Measurements from ENCODE around the gene KATNA1. TPM values are rescaled to one million over a fixed set of nuclear protein-coding genes. Genes with fewer than 3 reads are reported as not detected.

Gene KATNA1
- total and polyA plus RNA-seq, 4 donors = 3.1 to 14.5 (median 6.5) TPM

DNA sequence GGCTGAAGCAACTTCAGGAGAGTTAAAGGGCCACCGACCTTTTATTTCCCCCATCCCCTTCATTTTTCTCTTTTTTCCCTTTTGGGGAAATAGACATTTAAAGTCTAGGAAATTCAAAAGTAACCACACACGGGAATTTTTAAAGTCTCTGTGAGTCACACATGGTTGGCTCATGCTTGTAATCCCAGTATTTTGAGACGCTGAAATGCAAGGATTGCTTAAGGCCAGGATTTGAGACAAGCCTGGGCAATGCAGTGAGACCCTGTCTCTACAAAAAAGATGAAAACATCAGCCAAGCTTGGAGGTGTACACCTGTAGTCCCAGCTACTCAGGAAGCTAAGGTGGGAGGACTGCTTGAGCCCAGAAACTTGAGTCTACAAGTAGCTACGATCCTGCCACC lies 34.2 kb downstream of the KATNA1 start:
- Histone ChIP-seq H3K4me1 (ENCODE audit: control insufficient read depth in 4 of 4, insufficient read depth in 4 of 4, low read length in 3 of 4) (no peaks in the 10 kb centered on the region), H3K9me3 (ENCODE audit: control insufficient read depth in 4 of 4, low read length in 3 of 4) (peaks cover 0 to 7% (median 4%) of the 10 kb centered on the region in 4 donors), H3K36me3 (ENCODE audit: control insufficient read depth in 4 of 4, insufficient read depth in 3 of 4, low read depth in 1 of 4, low read length in 3 of 4) (peaks cover under 1 to 12% (median 5%) of the 10 kb centered on the region in 4 donors), H3K27ac (ENCODE audit: low read depth in 1 of 2, low read length in 2 of 2) (no peak overlapping the region), H3K27me3 (ENCODE audit: control insufficient read depth in 4 of 4, insufficient read depth in 4 of 4, low read length in 3 of 4) (no peaks in the 10 kb centered on the region), H3K4me3 (ENCODE audit: low read depth in 1 of 3, low read length in 3 of 3) (no peak overlapping the region), H3K9ac (ENCODE audit: low read depth in 1 of 2, low read length in 2 of 2) (no peak overlapping the region)
- TF ChIP-seq, protein P1, sequence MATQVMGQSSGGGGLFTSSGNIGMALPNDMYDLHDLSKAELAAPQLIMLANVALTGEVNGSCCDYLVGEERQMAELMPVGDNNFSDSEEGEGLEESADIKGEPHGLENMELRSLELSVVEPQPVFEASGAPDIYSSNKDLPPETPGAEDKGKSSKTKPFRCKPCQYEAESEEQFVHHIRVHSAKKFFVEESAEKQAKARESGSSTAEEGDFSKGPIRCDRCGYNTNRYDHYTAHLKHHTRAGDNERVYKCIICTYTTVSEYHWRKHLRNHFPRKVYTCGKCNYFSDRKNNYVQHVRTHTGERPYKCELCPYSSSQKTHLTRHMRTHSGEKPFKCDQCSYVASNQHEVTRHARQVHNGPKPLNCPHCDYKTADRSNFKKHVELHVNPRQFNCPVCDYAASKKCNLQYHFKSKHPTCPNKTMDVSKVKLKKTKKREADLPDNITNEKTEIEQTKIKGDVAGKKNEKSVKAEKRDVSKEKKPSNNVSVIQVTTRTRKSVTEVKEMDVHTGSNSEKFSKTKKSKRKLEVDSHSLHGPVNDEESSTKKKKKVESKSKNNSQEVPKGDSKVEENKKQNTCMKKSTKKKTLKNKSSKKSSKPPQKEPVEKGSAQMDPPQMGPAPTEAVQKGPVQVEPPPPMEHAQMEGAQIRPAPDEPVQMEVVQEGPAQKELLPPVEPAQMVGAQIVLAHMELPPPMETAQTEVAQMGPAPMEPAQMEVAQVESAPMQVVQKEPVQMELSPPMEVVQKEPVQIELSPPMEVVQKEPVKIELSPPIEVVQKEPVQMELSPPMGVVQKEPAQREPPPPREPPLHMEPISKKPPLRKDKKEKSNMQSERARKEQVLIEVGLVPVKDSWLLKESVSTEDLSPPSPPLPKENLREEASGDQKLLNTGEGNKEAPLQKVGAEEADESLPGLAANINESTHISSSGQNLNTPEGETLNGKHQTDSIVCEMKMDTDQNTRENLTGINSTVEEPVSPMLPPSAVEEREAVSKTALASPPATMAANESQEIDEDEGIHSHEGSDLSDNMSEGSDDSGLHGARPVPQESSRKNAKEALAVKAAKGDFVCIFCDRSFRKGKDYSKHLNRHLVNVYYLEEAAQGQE (IDR thresholded peaks at IDR 0.05) = no peak
- TF ChIP-seq, protein P2, sequence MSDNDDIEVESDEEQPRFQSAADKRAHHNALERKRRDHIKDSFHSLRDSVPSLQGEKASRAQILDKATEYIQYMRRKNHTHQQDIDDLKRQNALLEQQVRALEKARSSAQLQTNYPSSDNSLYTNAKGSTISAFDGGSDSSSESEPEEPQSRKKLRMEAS (IDR thresholded peaks at IDR 0.05) = no peak
- TF ChIP-seq TAF1 (conservative IDR thresholded peaks at IDR 0.05) (no peak), FOXA2 (IDR thresholded peaks at IDR 0.05) (no peak), GABPA (IDR thresholded peaks at IDR 0.05 in 1 of 2, conservative IDR thresholded peaks at IDR 0.05 in 1 of 2) (no peak), JUND (IDR thresholded peaks at IDR 0.05) (no peak), FOXA1 (IDR thresholded peaks at IDR 0.05) (no peak), RXRA (IDR thresholded peaks at IDR 0.05) (no peak), YY1 (IDR thresholded peaks at IDR 0.05) (no peak), RAD21 (IDR thresholded peaks at IDR 0.05) (no peak), SP1 (IDR thresholded peaks at IDR 0.05) (no peak), EGR1 (IDR thresholded peaks at IDR 0.05; ENCODE audit: low read depth in 2 of 2) (no peak), HNF4G (IDR thresholded peaks at IDR 0.05) (no peak), NR2F2 (IDR thresholded peaks at IDR 0.05) (no peak), HNF4A (conservative IDR thresholded peaks at IDR 0.05) (no peak)
- TF ChIP-seq, protein P3, sequence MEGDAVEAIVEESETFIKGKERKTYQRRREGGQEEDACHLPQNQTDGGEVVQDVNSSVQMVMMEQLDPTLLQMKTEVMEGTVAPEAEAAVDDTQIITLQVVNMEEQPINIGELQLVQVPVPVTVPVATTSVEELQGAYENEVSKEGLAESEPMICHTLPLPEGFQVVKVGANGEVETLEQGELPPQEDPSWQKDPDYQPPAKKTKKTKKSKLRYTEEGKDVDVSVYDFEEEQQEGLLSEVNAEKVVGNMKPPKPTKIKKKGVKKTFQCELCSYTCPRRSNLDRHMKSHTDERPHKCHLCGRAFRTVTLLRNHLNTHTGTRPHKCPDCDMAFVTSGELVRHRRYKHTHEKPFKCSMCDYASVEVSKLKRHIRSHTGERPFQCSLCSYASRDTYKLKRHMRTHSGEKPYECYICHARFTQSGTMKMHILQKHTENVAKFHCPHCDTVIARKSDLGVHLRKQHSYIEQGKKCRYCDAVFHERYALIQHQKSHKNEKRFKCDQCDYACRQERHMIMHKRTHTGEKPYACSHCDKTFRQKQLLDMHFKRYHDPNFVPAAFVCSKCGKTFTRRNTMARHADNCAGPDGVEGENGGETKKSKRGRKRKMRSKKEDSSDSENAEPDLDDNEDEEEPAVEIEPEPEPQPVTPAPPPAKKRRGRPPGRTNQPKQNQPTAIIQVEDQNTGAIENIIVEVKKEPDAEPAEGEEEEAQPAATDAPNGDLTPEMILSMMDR (IDR thresholded peaks at IDR 0.05; ENCODE audit: low read depth, low read length, missing input control) = no peak
- TF ChIP-seq, protein P4, sequence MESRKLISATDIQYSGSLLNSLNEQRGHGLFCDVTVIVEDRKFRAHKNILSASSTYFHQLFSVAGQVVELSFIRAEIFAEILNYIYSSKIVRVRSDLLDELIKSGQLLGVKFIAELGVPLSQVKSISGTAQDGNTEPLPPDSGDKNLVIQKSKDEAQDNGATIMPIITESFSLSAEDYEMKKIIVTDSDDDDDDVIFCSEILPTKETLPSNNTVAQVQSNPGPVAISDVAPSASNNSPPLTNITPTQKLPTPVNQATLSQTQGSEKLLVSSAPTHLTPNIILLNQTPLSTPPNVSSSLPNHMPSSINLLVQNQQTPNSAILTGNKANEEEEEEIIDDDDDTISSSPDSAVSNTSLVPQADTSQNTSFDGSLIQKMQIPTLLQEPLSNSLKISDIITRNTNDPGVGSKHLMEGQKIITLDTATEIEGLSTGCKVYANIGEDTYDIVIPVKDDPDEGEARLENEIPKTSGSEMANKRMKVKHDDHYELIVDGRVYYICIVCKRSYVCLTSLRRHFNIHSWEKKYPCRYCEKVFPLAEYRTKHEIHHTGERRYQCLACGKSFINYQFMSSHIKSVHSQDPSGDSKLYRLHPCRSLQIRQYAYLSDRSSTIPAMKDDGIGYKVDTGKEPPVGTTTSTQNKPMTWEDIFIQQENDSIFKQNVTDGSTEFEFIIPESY (IDR thresholded peaks at IDR 0.05) = no peak
- TF ChIP-seq, protein P5, sequence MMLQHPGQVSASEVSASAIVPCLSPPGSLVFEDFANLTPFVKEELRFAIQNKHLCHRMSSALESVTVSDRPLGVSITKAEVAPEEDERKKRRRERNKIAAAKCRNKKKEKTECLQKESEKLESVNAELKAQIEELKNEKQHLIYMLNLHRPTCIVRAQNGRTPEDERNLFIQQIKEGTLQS (IDR thresholded peaks at IDR 0.05) = no peak
- DNase-seq (ENCODE audit: low spot score) = no peak
- WGBS = 93% methylated on average over 4 of the region's 4 CpGs
